ENCODE data around the gene NCF1.
"Not testable (repeated sequence)": the region's sequence is repeated elsewhere in the genome, so short reads cannot be mapped to it uniquely, and the experiment has no call there.

NCF1 gene

GRCh38 chr7:74773760-74774750 is at the start of gene NCF1:
NCF1 (plus strand) TSS chr7:74774011; CDS start chr7:74774032, 21 bp downstream.
- H3K27ac ChIP-seq (ENCODE audit: low read length); H3K4me1 ChIP-seq (ENCODE audit: control insufficient read depth in 1 of 2, insufficient read depth in 2 of 2, low read length in 2 of 2); H3K4me3 ChIP-seq (ENCODE audit: low read depth in 1 of 2, low read length in 2 of 2); H3K36me3 ChIP-seq (ENCODE audit: control insufficient read depth in 1 of 2, insufficient read depth in 2 of 2, low read length in 2 of 2); H3K9me3 ChIP-seq (ENCODE audit: control insufficient read depth in 1 of 2, low read length in 2 of 2); H3K27me3 ChIP-seq (ENCODE audit: low read depth, low read length): not testable (repeated sequence)

- Histone ChIP-seq H3K27me3 (ENCODE audit: low read depth, low read length) (no peaks in the 10 kb centered on the region), H3K4me3 (ENCODE audit: low read depth in 1 of 2, low read length in 2 of 2) (no peak overlapping the region), H3K4me1 (ENCODE audit: control insufficient read depth in 1 of 2, insufficient read depth in 2 of 2, low read length in 2 of 2) (no peaks in the 10 kb centered on the region), H3K9me3 (ENCODE audit: control insufficient read depth in 1 of 2, low read length in 2 of 2) (no peaks in the 10 kb centered on the region), H3K27ac (ENCODE audit: low read length) (no peak overlapping the region), H3K36me3 (ENCODE audit: control insufficient read depth in 1 of 2, insufficient read depth in 2 of 2, low read length in 2 of 2) (peaks cover 11 to 13% of the 10 kb centered on the region in 2 donors)
These were observed 48.0 kb upstream of the NCF1 start for GRCh38 chr7:74725840-74726239.

- Histone ChIP-seq H3K27ac (ENCODE audit: low read length) (no peak overlapping the region), H3K4me1 (ENCODE audit: control insufficient read depth in 1 of 2, insufficient read depth in 2 of 2, low read length in 2 of 2) (no peaks in the 10 kb centered on the region), H3K4me3 (ENCODE audit: low read depth in 1 of 2, low read length in 2 of 2) (no peak overlapping the region), H3K9me3 (ENCODE audit: control insufficient read depth in 1 of 2, low read length in 2 of 2) (no peaks in the 10 kb centered on the region), H3K36me3 (ENCODE audit: control insufficient read depth in 1 of 2, insufficient read depth in 2 of 2, low read length in 2 of 2) (peaks cover 11 to 13% of the 10 kb centered on the region in 2 donors), H3K27me3 (ENCODE audit: low read depth, low read length) (no peaks in the 10 kb centered on the region)
These were observed 47.3 kb upstream of the NCF1 start for GRCh38 chr7:74726309-74727101.

GRCh38 chr7:74728686-74729085 is 45.1 kb upstream of the NCF1 start:
- not testable (repeated sequence) for H3K4me3 ChIP-seq (ENCODE audit: low read depth in 1 of 2, low read length in 2 of 2); H3K9me3 ChIP-seq (ENCODE audit: control insufficient read depth in 1 of 2, low read length in 2 of 2); H3K27ac ChIP-seq (ENCODE audit: low read length); H3K4me1 ChIP-seq (ENCODE audit: control insufficient read depth in 1 of 2, insufficient read depth in 2 of 2, low read length in 2 of 2); H3K27me3 ChIP-seq (ENCODE audit: low read depth, low read length); H3K36me3 ChIP-seq (ENCODE audit: control insufficient read depth in 1 of 2, insufficient read depth in 2 of 2, low read length in 2 of 2)

- not testable (repeated sequence) for H3K4me1 ChIP-seq (ENCODE audit: control insufficient read depth in 1 of 2, insufficient read depth in 2 of 2, low read length in 2 of 2); H3K4me3 ChIP-seq (ENCODE audit: low read depth in 1 of 2, low read length in 2 of 2); H3K27me3 ChIP-seq (ENCODE audit: low read depth, low read length); H3K27ac ChIP-seq (ENCODE audit: low read length); H3K36me3 ChIP-seq (ENCODE audit: control insufficient read depth in 1 of 2, insufficient read depth in 2 of 2, low read length in 2 of 2); H3K9me3 ChIP-seq (ENCODE audit: control insufficient read depth in 1 of 2, low read length in 2 of 2)
These were observed 43.6 kb upstream of the NCF1 start for GRCh38 chr7:74730186-74730585.

- not testable (repeated sequence) for H3K27ac ChIP-seq (ENCODE audit: low read length); H3K36me3 ChIP-seq (ENCODE audit: control insufficient read depth in 1 of 2, insufficient read depth in 2 of 2, low read length in 2 of 2); H3K4me1 ChIP-seq (ENCODE audit: control insufficient read depth in 1 of 2, insufficient read depth in 2 of 2, low read length in 2 of 2); H3K9me3 ChIP-seq (ENCODE audit: control insufficient read depth in 1 of 2, low read length in 2 of 2); H3K27me3 ChIP-seq (ENCODE audit: low read depth, low read length); H3K4me3 ChIP-seq (ENCODE audit: low read depth in 1 of 2, low read length in 2 of 2)
These were observed 33.7 kb upstream of the NCF1 start for GRCh38 chr7:74739974-74740703.

GRCh38 chr7:74743936-74744557 is 29.8 kb upstream of the NCF1 start:
- not testable (repeated sequence) for H3K27me3 ChIP-seq (ENCODE audit: low read depth, low read length); H3K9me3 ChIP-seq (ENCODE audit: control insufficient read depth in 1 of 2, low read length in 2 of 2); H3K27ac ChIP-seq (ENCODE audit: low read length); H3K36me3 ChIP-seq (ENCODE audit: control insufficient read depth in 1 of 2, insufficient read depth in 2 of 2, low read length in 2 of 2); H3K4me1 ChIP-seq (ENCODE audit: control insufficient read depth in 1 of 2, insufficient read depth in 2 of 2, low read length in 2 of 2); H3K4me3 ChIP-seq (ENCODE audit: low read depth in 1 of 2, low read length in 2 of 2)

GRCh38 chr7:74753921-74754482 is 19.8 kb upstream of the NCF1 start:
- not testable (repeated sequence) for H3K27ac ChIP-seq (ENCODE audit: low read length); H3K27me3 ChIP-seq (ENCODE audit: low read depth, low read length); H3K4me3 ChIP-seq (ENCODE audit: low read depth in 1 of 2, low read length in 2 of 2); H3K9me3 ChIP-seq (ENCODE audit: control insufficient read depth in 1 of 2, low read length in 2 of 2); H3K4me1 ChIP-seq (ENCODE audit: control insufficient read depth in 1 of 2, insufficient read depth in 2 of 2, low read length in 2 of 2); H3K36me3 ChIP-seq (ENCODE audit: control insufficient read depth in 1 of 2, insufficient read depth in 2 of 2, low read length in 2 of 2)

- H3K27me3 ChIP-seq (ENCODE audit: low read depth, low read length); H3K27ac ChIP-seq (ENCODE audit: low read length); H3K9me3 ChIP-seq (ENCODE audit: control insufficient read depth in 1 of 2, low read length in 2 of 2); H3K4me3 ChIP-seq (ENCODE audit: low read depth in 1 of 2, low read length in 2 of 2); H3K4me1 ChIP-seq (ENCODE audit: control insufficient read depth in 1 of 2, insufficient read depth in 2 of 2, low read length in 2 of 2); H3K36me3 ChIP-seq (ENCODE audit: control insufficient read depth in 1 of 2, insufficient read depth in 2 of 2, low read length in 2 of 2): not testable (repeated sequence)
These were observed 17.1 kb upstream of the NCF1 start for GRCh38 chr7:74756673-74757072.

GRCh38 chr7:74758268-74758667 is 15.5 kb upstream of the NCF1 start:
- not testable (repeated sequence) for H3K4me3 ChIP-seq (ENCODE audit: low read depth in 1 of 2, low read length in 2 of 2); H3K27ac ChIP-seq (ENCODE audit: low read length); H3K27me3 ChIP-seq (ENCODE audit: low read depth, low read length); H3K9me3 ChIP-seq (ENCODE audit: control insufficient read depth in 1 of 2, low read length in 2 of 2); H3K4me1 ChIP-seq (ENCODE audit: control insufficient read depth in 1 of 2, insufficient read depth in 2 of 2, low read length in 2 of 2); H3K36me3 ChIP-seq (ENCODE audit: control insufficient read depth in 1 of 2, insufficient read depth in 2 of 2, low read length in 2 of 2)

GRCh38 chr7:74758982-74759381 is 14.8 kb upstream of the NCF1 start:
- H3K4me3 ChIP-seq (ENCODE audit: low read depth in 1 of 2, low read length in 2 of 2); H3K9me3 ChIP-seq (ENCODE audit: control insufficient read depth in 1 of 2, low read length in 2 of 2); H3K36me3 ChIP-seq (ENCODE audit: control insufficient read depth in 1 of 2, insufficient read depth in 2 of 2, low read length in 2 of 2); H3K27ac ChIP-seq (ENCODE audit: low read length); H3K4me1 ChIP-seq (ENCODE audit: control insufficient read depth in 1 of 2, insufficient read depth in 2 of 2, low read length in 2 of 2); H3K27me3 ChIP-seq (ENCODE audit: low read depth, low read length): not testable (repeated sequence)

Data from muscle layer of duodenum (tissue), 2 donors.